Measurements from ENCODE around the gene POLRMT.

DNA sequence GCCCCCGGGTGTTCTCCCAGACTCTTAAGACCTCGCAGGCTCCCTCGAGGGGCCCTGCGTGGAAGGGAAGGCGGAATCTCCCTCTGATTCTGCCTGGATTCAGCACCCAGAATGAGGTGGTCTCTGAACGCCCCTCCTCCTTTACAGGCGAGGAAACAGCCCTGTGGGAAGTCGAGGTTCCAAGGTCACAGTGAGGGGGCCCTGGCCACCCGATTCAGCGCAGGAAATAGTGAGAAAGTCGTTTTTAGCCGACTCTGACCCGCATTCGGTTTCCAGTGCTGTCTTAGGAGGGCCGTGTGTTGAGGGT, 59.9 kb downstream of the POLRMT start:
- TF ChIP-seq, protein P1, sequence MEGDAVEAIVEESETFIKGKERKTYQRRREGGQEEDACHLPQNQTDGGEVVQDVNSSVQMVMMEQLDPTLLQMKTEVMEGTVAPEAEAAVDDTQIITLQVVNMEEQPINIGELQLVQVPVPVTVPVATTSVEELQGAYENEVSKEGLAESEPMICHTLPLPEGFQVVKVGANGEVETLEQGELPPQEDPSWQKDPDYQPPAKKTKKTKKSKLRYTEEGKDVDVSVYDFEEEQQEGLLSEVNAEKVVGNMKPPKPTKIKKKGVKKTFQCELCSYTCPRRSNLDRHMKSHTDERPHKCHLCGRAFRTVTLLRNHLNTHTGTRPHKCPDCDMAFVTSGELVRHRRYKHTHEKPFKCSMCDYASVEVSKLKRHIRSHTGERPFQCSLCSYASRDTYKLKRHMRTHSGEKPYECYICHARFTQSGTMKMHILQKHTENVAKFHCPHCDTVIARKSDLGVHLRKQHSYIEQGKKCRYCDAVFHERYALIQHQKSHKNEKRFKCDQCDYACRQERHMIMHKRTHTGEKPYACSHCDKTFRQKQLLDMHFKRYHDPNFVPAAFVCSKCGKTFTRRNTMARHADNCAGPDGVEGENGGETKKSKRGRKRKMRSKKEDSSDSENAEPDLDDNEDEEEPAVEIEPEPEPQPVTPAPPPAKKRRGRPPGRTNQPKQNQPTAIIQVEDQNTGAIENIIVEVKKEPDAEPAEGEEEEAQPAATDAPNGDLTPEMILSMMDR (IDR thresholded peaks at IDR 0.05; ENCODE audit: poor library complexity), result no peak
- TF ChIP-seq EZH2 (IDR thresholded peaks at IDR 0.05; ENCODE audit: borderline replicate concordance), result no peak

Measured in hepatocyte (in vitro differentiated cells).